GM12864 (cell line): ENCODE results near the gene ACAD10.

Source experiments
- DNase-seq: peaks from one replicate; pipeline ENCODE4 v3.0.0-alpha.2; 2011; ENCODE audit warnings: low read depth
- H3K4me3 ChIP-seq: 2 replicates; pipeline ENCODE4 v1.5.1; 2011; ENCODE audit warnings: mild to moderate bottlenecking, low read depth, low read length, control low read depth
- TF ChIP-seq, protein P1 (sequence below): IDR thresholded peaks from 2 replicates; pipeline ENCODE4 v1.5.1; 2011; ENCODE audit warnings: low read depth, mild to moderate bottlenecking, moderate library complexity, low read length, control low read depth, inconsistent platforms; ENCODE audit errors: missing control alignments

Gene ACAD10

DNA sequence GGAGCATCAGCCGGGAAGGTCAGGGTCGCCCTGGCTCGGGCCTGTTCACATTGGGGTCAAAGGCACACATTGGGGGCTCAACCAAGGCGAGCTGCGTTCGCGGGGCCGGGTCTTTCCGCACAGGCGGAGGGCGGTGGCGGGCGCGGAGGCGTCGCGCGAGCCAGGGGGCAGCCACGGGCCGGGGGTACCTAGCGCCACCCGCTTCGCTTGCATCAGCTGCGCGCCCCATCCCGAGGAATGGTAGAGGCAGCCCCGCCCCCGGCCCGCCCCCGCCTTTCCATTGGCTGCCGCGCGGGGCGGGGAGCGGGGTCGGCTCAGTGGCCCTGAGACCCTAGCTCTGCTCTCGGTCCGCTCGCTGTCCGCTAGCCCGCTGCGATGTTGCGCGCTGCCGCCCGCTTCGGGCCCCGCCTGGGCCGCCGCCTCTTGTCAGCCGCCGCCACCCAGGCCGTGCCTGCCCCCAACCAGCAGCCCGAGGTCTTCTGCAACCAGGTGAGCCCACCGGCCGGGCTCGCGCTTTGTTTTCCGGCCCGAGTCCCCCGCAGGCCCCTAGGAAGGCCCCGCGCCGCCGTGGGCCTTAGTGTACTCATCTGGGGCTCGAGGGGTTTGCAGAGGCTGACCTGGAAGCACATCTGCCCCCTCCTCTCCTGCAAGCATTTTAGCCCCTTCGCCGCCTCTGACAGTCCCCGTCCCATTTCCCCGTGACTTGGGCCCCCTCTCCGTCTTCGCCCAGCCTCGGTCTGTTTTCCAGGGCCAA is 80.9 kb downstream of the ACAD10 start, which contains the start of gene ALDH2:
Gene ALDH2, plus strand, starts transcription at position 326 of the 754 bp plus-strand sequence. Its CDS starts 50 bp downstream, at position 376.
- peak within 1 kb of the TSS; percentile 63 for H3K4me3 ChIP-seq
- TF ChIP-seq, protein P1, sequence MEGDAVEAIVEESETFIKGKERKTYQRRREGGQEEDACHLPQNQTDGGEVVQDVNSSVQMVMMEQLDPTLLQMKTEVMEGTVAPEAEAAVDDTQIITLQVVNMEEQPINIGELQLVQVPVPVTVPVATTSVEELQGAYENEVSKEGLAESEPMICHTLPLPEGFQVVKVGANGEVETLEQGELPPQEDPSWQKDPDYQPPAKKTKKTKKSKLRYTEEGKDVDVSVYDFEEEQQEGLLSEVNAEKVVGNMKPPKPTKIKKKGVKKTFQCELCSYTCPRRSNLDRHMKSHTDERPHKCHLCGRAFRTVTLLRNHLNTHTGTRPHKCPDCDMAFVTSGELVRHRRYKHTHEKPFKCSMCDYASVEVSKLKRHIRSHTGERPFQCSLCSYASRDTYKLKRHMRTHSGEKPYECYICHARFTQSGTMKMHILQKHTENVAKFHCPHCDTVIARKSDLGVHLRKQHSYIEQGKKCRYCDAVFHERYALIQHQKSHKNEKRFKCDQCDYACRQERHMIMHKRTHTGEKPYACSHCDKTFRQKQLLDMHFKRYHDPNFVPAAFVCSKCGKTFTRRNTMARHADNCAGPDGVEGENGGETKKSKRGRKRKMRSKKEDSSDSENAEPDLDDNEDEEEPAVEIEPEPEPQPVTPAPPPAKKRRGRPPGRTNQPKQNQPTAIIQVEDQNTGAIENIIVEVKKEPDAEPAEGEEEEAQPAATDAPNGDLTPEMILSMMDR: no peak
- no peak for DNase-seq

DNA sequence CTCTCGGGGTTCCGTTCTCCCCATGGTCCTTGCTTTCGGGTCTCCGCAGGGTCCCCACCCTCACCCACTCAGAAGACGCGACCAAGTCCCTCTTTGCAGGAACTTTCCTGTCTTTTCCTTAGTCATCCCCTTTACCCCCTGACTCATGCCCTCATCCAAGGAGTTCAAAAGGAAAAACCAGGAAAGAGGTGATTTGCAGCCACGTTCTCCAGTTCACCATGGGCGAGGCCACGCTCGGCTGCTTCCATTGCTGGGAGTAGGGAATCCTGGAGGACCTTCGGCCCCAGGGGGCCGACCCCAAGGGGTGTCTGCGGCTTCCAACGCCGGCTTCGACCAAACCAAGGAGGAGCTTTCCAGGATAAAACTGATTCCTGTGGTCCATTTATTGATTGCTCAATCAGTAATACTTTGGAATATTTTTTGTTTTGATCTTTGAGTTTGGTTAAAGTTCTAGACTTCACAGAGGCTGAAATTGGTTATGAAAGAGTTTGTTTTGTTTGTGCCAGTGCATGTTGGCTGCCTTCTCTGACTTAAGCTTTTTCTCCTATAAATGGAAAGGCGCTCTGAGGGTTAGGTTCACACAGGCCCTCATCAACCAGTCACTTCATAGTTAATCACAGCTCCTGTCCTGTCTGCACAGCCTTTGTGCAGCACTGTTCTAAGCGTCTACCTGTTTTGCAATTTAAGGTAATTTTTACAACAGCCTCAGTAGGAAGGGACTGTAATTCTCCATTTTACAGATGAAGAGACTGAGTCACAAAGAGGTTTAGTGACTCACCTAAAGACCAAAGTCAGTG is 81.7 kb downstream of the ACAD10 start:
- H3K4me3 ChIP-seq: peak overlapping the region; percentile 63
- DNase-seq: no peak
- TF ChIP-seq, protein P1: no peak

DNA sequence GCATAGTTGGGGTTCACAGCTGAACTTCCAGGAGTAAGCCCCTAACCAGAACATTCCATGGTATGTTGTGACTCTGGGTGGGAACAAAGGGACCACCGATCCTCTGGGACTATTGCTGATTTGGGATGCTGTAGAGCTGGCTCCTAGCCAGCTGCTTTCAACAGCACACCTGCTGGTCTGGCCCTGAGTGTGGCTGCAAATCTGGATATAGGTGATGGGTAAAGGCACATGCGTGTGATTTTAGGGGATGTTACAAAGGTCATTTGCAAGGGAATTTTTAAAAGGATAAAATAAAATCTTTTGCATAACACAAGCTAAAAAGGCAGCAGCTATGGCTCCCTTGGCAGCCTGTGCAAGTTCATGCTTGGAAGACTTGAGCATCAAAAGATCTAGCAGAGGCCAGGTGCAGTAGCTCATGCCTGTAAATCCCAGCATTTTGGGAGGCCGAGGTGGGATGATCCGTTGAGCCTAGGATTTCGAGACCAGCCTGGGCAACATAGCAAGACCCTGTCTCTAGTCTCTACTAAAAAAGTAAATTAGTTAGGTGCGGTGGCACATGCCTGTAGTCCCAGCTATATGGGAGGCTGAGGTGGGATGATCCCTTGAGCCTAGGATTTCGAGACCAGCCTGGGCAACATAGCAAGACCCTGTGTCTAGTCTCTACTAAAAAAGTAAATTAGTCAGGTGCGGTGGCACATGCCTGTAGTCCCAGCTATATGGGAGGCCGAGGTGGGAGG is 82.5 kb downstream of the ACAD10 start:
- H3K4me3 ChIP-seq: no peak overlapping the region
- DNase-seq: no peak
- TF ChIP-seq, protein P1: no peak

DNA sequence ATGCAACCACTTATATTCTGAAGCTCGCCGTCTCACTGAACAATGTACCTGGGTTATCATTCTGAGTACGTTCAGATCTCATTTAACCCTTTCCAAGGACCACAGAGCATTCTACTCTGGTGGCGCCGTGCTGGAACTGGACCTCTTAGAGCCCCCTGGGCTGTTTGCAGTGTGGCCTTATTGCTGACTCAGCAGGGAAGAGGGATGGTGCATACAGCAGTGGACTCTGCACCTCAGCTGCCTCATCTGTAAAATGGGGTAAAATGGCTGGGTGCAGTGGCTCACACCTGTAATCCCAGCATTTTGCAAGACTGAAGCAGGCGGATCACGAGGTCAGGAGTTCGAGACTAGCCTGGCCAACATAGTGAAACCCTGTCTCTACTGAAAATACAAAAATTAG is 83.7 kb downstream of the ACAD10 start:
- DNase-seq: no peak
- TF ChIP-seq, protein P1: no peak

DNA sequence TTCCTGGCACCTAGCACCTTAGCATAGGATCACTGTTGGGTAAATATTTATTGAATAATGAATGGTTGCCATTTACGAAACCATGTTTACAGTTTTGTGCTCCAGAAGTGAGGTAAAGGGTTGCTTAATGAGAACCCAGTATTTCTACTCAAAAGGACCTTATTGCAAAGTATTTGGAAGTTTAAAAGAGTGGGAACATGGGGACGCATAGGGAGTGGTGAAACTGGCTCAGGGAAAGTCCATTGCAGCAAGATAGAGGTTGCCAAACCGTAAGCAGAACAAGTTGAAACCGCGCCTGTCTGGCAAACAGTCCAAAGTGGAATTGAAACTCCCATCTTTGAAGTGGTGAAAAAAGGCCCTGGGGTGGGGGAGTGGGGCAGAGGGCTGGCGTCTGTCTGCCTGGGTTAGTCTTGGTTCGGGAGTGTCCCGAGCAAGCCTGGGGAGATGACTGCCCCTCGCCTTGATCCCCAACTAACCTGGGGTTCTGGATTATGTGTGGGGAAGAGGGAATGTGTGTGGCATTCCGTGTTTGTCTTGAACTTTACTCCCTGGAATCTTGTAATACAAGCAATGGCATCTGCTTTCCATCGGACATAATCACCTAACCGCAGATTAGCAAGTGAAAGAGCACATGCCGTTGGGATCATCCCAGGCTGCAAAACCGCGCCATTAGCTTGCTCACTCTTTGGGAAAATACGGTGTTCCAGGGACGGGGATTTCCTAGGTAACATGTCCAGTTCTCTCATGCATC is 88.1 kb downstream of the ACAD10 start:
- H3K4me3 ChIP-seq: 0 out of 2 replicates have a peak overlapping the region, but pooled peaks have one; percentile 0
- TF ChIP-seq, protein P1: no peak
- no peak for DNase-seq

More for the DNA sequence above, 83.7 kb downstream of the ACAD10 start:
- H3K4me3 ChIP-seq: no peak overlapping the region
